ENCODE measurements around the gene CCZ1.
"Not testable (repeated sequence)": the region's sequence is repeated elsewhere in the genome, so short reads cannot be mapped to it uniquely, and the experiment has no call there.

CCZ1 gene

DNA sequence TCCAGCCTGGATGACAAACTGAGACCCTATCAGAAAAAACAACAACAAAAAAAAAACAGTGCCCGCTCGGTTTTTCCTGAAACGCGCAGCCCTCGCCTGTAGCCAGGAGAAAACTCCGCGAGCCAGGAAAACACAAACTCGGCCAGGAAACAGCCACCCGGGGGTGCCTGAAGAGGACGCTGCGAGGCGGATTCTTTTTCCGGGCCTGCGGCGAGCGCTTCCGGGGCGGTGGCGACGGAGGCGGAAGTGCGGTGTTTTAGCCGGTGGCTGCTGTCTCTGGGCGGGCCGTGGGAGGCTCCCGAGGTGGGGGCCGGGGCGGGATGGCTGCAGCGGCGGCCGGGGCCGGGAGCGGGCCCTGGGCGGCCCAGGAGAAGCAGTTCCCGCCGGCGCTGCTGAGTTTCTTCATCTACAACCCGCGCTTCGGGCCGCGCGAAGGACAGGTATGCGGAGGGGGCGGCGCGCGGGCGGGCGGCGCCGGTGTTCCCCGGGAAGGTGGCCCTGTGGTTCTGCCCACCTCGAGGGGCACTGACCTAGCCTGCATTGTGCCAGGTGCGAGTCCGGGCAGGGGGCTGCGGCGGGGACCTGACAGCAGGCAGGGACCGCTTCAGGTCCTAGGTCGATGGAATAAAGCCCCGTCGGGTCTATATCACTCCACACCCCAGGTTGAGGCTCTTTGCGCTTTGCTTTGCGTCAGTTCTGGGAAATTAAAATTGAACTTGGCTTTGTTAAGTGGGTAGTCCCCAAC lies at the start of gene CCZ1:
Gene CCZ1 (plus strand): TSS at position 254 of the 745 bp plus-strand sequence. CDS start 67 bp downstream, at position 321.
- H3K27me3 ChIP-seq (ENCODE audit: control insufficient read depth in 1 of 2, insufficient read depth in 2 of 2, low read length in 2 of 2); H3K27ac ChIP-seq (ENCODE audit: low read depth, low read length); H3K4me3 ChIP-seq (ENCODE audit: low read depth in 1 of 2, low read length in 2 of 2); H3K36me3 ChIP-seq (ENCODE audit: insufficient read depth, low read length); H3K4me1 ChIP-seq (ENCODE audit: insufficient read depth, low read length); H3K9ac ChIP-seq (ENCODE audit: low read length); H3K9me3 ChIP-seq (ENCODE audit: low read length): not testable (repeated sequence)

DNA sequence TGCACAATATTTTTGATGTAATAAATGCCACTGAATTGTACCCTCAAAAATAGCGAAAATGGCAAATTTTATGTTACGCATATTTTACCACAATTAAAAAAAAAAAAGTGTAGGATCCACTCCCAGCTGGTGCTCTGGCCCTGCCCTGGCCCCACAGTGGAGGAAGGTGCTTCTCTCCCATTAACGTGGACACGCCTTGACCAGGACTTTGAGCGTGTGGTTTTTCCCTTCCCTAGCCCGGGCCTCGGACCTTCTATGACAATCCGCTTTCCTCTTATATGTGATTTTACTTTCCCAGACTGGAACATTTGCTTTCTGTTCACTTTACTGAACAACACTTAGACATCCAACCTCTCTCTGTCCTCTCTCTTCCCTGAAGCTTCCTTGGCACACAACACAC lies 47.6 kb upstream of the CCZ1 start:
- H3K9me3 ChIP-seq (ENCODE audit: low read length), result no peaks in the 10 kb centered on the region
- H3K27me3 ChIP-seq (ENCODE audit: control insufficient read depth in 1 of 2, insufficient read depth in 2 of 2, low read length in 2 of 2), result no peaks in the 10 kb centered on the region
- no peaks in the 10 kb centered on the region for H3K36me3 ChIP-seq (ENCODE audit: insufficient read depth, low read length)
- no peak overlapping the region for H3K9ac ChIP-seq (ENCODE audit: low read length)
- no peak overlapping the region for H3K27ac ChIP-seq (ENCODE audit: low read depth, low read length)
- no peak overlapping the region for H3K4me3 ChIP-seq (ENCODE audit: low read depth in 1 of 2, low read length in 2 of 2)
- no peaks in the 10 kb centered on the region for H3K4me1 ChIP-seq (ENCODE audit: insufficient read depth, low read length)

DNA sequence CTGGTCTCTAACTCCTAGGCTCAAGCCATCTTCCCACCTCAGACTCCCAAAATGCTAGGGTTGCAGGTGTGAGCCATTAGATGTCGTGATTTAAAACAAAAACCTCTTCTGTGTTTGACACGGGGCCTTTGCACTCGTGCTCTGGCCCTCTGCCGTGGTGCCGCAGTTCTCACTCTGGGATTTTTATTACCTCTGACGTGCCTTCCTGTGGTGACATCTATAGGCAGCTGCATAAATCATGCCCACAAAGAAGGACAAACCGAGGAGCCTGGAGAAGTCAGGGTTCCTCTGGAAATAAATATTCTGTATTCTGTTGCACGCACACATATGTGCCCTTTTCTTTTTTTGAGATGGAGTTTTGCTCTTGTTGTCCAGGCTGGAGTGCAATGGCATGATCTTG lies 43.8 kb upstream of the CCZ1 start:
- no peaks in the 10 kb centered on the region for H3K36me3 ChIP-seq (ENCODE audit: insufficient read depth, low read length)
- no peaks in the 10 kb centered on the region for H3K27me3 ChIP-seq (ENCODE audit: control insufficient read depth in 1 of 2, insufficient read depth in 2 of 2, low read length in 2 of 2)
- H3K9ac ChIP-seq (ENCODE audit: low read length), result no peak overlapping the region
- no peak overlapping the region for H3K27ac ChIP-seq (ENCODE audit: low read depth, low read length)
- no peak overlapping the region for H3K4me3 ChIP-seq (ENCODE audit: low read depth in 1 of 2, low read length in 2 of 2)
- no peaks in the 10 kb centered on the region for H3K4me1 ChIP-seq (ENCODE audit: insufficient read depth, low read length)
- H3K9me3 ChIP-seq (ENCODE audit: low read length), result no peaks in the 10 kb centered on the region

DNA sequence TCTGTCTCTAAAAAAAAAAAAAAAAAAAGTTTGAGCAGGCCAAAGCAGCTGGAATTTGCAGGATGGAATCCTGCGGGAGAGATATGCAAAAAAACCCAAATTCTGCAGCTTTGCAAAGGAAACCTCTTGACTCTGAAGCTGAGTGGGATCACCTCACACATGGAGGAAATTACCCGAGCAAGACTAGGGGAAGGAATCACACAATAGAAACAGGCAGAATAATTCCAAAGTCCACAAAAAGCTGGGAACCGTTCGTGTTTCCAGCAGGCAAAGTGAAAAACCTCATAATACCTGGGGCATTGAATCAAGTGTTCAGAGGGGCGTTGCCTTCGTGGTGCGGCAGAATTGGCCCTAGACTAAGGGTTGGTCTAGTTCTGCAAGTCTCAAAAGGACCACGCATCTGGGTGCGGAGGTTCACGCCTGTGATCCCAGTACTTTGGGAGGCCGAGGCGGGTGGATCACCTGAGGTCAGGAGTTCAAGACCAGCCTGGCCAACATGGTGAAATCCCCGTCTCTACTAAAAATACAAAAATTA lies 41.4 kb upstream of the CCZ1 start:
- not testable (repeated sequence) for H3K9ac ChIP-seq (ENCODE audit: low read length); H3K4me1 ChIP-seq (ENCODE audit: insufficient read depth, low read length); H3K27ac ChIP-seq (ENCODE audit: low read depth, low read length); H3K36me3 ChIP-seq (ENCODE audit: insufficient read depth, low read length); H3K9me3 ChIP-seq (ENCODE audit: low read length); H3K4me3 ChIP-seq (ENCODE audit: low read depth in 1 of 2, low read length in 2 of 2); H3K27me3 ChIP-seq (ENCODE audit: control insufficient read depth in 1 of 2, insufficient read depth in 2 of 2, low read length in 2 of 2)

DNA sequence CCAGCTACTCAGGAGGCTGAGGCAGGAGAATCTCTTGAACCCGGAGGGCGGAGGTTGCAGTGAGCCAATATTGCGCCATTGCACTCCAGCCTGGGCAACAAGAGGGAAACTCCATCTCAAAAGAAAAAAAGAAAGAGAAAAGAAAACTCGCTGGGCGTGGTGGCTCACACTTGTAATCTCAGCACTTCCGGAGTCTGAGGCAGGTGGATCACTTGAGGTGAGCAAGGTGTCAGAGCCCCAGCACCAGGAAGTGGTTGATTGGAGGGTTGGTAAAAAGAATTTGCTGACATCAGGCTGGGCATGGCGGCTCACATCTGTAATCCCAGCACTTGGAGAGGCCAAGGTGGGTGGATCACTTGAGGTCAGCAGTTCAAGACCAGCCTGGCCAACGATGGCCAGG lies 40.0 kb upstream of the CCZ1 start:
- not testable (repeated sequence) for H3K4me3 ChIP-seq (ENCODE audit: low read depth in 1 of 2, low read length in 2 of 2); H3K27ac ChIP-seq (ENCODE audit: low read depth, low read length); H3K9ac ChIP-seq (ENCODE audit: low read length); H3K9me3 ChIP-seq (ENCODE audit: low read length); H3K4me1 ChIP-seq (ENCODE audit: insufficient read depth, low read length); H3K36me3 ChIP-seq (ENCODE audit: insufficient read depth, low read length); H3K27me3 ChIP-seq (ENCODE audit: control insufficient read depth in 1 of 2, insufficient read depth in 2 of 2, low read length in 2 of 2)

DNA sequence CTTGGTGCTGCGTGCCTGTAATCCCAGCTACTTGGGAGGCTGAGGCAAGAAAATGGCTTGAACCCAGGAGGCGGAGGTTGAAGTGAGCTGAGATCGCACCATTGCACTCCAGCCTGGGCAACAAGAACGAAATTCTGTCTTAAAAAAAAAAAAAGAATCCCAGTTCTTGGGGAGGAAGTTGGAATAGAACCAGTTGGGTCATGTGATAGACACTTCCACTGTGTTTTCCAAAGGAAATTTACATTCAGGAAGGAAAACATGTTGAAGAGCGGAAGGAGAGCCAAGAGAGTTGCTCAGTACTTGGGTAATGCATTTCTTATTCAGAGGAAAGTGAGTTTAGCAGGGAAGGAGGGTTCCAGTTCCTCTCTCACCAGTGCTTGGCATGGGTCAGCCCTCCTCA lies 37.3 kb upstream of the CCZ1 start:
- H3K4me1 ChIP-seq (ENCODE audit: insufficient read depth, low read length); H3K9ac ChIP-seq (ENCODE audit: low read length); H3K4me3 ChIP-seq (ENCODE audit: low read depth in 1 of 2, low read length in 2 of 2); H3K9me3 ChIP-seq (ENCODE audit: low read length); H3K27ac ChIP-seq (ENCODE audit: low read depth, low read length); H3K36me3 ChIP-seq (ENCODE audit: insufficient read depth, low read length); H3K27me3 ChIP-seq (ENCODE audit: control insufficient read depth in 1 of 2, insufficient read depth in 2 of 2, low read length in 2 of 2): not testable (repeated sequence)

DNA sequence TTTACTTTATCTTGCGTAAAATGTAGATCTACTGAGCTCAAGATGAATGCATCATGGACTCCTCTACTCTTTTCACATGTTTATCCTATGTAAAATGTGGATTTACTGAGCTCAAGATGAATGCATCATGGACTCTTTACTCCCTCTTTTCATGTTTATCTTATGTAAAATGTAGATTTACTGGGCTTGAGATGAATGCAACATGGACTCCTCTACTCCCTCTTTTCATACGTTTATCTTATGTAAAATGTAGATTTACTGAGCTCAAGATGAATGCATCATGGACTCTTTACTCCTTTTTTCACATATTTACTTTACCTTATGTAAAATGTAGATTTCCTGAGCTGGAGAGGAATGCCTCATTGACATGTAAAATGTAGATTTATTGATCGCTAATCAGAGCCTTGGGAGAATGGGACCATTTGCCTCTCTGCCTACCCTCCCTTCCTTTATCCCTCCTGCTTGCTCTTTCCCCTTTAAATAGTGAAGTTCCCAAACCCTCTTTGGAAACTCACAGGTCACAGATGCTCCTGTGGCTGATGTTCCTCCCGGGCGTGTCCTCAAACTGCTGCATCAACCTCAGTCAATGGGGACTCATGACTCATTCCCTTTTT lies 35.7 kb upstream of the CCZ1 start:
- H3K4me3 ChIP-seq (ENCODE audit: low read depth in 1 of 2, low read length in 2 of 2); H3K9me3 ChIP-seq (ENCODE audit: low read length); H3K27ac ChIP-seq (ENCODE audit: low read depth, low read length); H3K4me1 ChIP-seq (ENCODE audit: insufficient read depth, low read length); H3K27me3 ChIP-seq (ENCODE audit: control insufficient read depth in 1 of 2, insufficient read depth in 2 of 2, low read length in 2 of 2); H3K9ac ChIP-seq (ENCODE audit: low read length); H3K36me3 ChIP-seq (ENCODE audit: insufficient read depth, low read length): not testable (repeated sequence)

DNA sequence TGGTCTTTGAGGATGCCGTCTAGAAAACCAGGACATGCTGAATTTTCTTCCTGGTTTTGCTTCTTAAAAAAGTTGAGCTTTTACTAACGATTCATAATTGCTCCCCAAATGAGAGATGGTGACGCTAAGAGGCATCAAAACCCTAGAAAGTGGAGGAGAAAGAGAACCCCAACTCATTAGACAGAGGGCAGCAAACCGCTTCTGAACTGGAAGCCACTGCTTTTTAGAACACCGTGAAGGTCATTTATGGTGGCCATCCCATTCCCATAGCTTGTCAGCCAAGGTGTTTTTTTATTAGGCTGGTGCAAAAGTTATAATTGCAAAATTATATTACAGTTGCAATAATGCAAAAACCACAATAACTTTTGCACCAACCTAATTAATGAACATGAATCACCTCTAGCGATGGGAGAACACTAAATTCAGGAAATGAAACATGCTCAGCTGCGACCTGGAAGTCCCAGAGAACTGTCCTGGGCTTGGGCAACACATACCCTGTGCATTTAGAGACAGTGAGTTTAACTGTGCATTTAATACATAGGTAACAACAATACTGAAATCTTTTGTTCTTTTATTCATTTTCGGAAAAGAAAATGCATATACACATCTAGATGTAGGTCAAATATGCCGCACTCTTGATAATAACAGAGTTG lies 33.1 kb upstream of the CCZ1 start:
- not testable (repeated sequence) for H3K9me3 ChIP-seq (ENCODE audit: low read length); H3K4me1 ChIP-seq (ENCODE audit: insufficient read depth, low read length); H3K4me3 ChIP-seq (ENCODE audit: low read depth in 1 of 2, low read length in 2 of 2); H3K9ac ChIP-seq (ENCODE audit: low read length); H3K36me3 ChIP-seq (ENCODE audit: insufficient read depth, low read length); H3K27me3 ChIP-seq (ENCODE audit: control insufficient read depth in 1 of 2, insufficient read depth in 2 of 2, low read length in 2 of 2); H3K27ac ChIP-seq (ENCODE audit: low read depth, low read length)

DNA sequence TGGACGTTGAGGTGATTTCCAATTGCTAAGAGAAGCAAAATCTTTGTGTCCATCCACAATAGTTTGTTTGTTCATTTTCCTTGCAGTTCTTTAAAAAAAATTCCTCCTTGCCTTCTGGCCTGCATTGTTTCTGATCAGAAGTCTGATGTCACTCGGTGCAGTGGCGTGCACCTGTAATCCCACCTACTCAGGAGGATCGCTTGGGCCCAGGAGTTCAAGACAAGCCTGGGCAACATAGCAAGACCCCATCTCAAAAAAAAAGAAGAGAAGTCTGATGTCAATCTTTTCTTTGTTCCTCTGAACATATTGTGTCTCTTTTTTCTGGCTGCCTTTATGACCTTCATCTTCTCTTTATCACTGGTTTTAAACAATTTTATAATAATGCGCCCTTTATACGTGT lies 31.5 kb upstream of the CCZ1 start:
- H3K4me1 ChIP-seq (ENCODE audit: insufficient read depth, low read length), result no peaks in the 10 kb centered on the region
- no peaks in the 10 kb centered on the region for H3K36me3 ChIP-seq (ENCODE audit: insufficient read depth, low read length)
- H3K27ac ChIP-seq (ENCODE audit: low read depth, low read length), result no peak overlapping the region
- H3K4me3 ChIP-seq (ENCODE audit: low read depth in 1 of 2, low read length in 2 of 2), result no peak overlapping the region
- no peak overlapping the region for H3K9ac ChIP-seq (ENCODE audit: low read length)
- no peaks in the 10 kb centered on the region for H3K9me3 ChIP-seq (ENCODE audit: low read length)
- H3K27me3 ChIP-seq (ENCODE audit: control insufficient read depth in 1 of 2, insufficient read depth in 2 of 2, low read length in 2 of 2), result no peaks in the 10 kb centered on the region

DNA sequence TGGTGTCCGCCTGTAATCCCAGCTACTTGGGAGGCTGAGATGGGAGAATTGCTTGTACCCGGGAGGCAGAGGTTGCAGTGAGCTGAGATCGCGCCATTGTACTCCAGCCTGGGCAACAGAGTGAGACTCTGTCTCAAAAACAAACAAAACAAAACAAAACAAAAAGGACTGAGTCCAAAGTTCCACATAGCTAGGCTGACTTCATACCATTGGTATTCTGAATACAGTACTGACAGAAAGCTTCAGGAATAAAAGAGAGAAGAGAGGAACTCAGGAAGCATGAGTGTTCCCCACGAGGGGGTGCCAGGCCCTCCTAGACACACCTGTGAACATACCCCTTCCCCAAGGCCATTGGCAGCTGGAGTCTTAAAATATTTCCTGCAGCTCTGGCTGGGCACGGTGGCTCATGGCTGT lies 29.6 kb upstream of the CCZ1 start:
- not testable (repeated sequence) for H3K27ac ChIP-seq (ENCODE audit: low read depth, low read length); H3K36me3 ChIP-seq (ENCODE audit: insufficient read depth, low read length); H3K4me3 ChIP-seq (ENCODE audit: low read depth in 1 of 2, low read length in 2 of 2); H3K27me3 ChIP-seq (ENCODE audit: control insufficient read depth in 1 of 2, insufficient read depth in 2 of 2, low read length in 2 of 2); H3K9ac ChIP-seq (ENCODE audit: low read length); H3K9me3 ChIP-seq (ENCODE audit: low read length); H3K4me1 ChIP-seq (ENCODE audit: insufficient read depth, low read length)

DNA sequence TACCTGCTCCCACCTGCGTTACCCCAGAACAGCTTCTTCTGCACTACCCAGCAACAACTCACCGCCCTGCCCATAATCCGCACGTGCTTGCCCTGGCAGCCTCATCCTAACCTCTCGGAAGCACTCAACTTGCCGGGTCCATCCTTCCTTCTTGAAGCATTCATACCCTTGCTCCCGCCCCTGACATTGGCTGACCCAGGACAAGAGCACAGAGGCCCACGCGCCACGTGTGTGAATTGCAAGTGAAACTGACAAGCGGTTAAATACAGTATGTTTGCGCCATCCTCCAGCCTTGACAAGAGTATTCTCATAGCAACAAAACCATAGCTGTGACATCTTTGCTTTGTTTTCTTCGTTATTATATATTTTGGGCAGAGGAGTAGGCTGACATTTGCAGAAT lies 28.8 kb upstream of the CCZ1 start:
- Histone ChIP-seq H3K36me3 (ENCODE audit: insufficient read depth, low read length) (no peaks in the 10 kb centered on the region), H3K9ac (ENCODE audit: low read length) (no peak overlapping the region), H3K9me3 (ENCODE audit: low read length) (no peaks in the 10 kb centered on the region), H3K4me1 (ENCODE audit: insufficient read depth, low read length) (no peaks in the 10 kb centered on the region), H3K27ac (ENCODE audit: low read depth, low read length) (no peak overlapping the region), H3K27me3 (ENCODE audit: control insufficient read depth in 1 of 2, insufficient read depth in 2 of 2, low read length in 2 of 2) (no peaks in the 10 kb centered on the region), H3K4me3 (ENCODE audit: low read depth in 1 of 2, low read length in 2 of 2) (no peak overlapping the region)

DNA sequence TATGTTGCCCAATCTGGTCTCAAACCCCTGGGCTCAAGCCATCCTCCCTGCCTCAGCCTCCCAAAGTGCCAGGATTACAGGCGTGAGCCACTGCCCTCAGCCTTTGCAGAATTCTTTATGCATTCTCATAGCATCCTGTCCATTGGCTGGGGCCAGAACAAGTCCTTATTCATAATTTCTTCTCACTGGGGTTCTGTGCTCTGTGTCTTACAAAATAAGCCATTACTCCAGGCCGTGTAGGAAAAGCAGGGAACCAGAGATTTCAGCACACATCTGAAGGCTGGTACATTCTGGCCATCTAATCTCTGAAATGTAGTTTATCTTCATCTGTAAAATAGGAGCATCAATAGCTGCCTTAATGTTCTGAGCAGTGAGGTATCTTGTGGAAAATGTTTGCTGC lies 28.2 kb upstream of the CCZ1 start:
- no peak overlapping the region for H3K27ac ChIP-seq (ENCODE audit: low read depth, low read length)
- no peaks in the 10 kb centered on the region for H3K36me3 ChIP-seq (ENCODE audit: insufficient read depth, low read length)
- no peak overlapping the region for H3K9ac ChIP-seq (ENCODE audit: low read length)
- H3K4me3 ChIP-seq (ENCODE audit: low read depth in 1 of 2, low read length in 2 of 2), result no peak overlapping the region
- no peaks in the 10 kb centered on the region for H3K27me3 ChIP-seq (ENCODE audit: control insufficient read depth in 1 of 2, insufficient read depth in 2 of 2, low read length in 2 of 2)
- no peaks in the 10 kb centered on the region for H3K4me1 ChIP-seq (ENCODE audit: insufficient read depth, low read length)
- no peaks in the 10 kb centered on the region for H3K9me3 ChIP-seq (ENCODE audit: low read length)
